NCI-H748 treated with DMSO at 0.1 percent for 48 hours (cell line): ENCODE results near the gene LIMK2.
"Not testable (repeated sequence)": the region's sequence is repeated elsewhere in the genome, so short reads cannot be mapped to it uniquely, and the experiment has no call there.

Experiments
- DNase-seq: peaks from one replicate; lab custom pipeline; 2025; lab: John Stamatoyannopoulos, UW

Gene LIMK2

GRCh38 chr22:31211482-31211861 is 626 bp upstream of the LIMK2 start:
- no peak for DNase-seq

- no peak for DNase-seq
These were observed 908 bp downstream of the LIMK2 start for GRCh38 chr22:31212783-31213629.

- DNase-seq, result no peak
These were observed 3.0 kb downstream of the LIMK2 start for GRCh38 chr22:31215018-31215535.

GRCh38 chr22:31218565-31219262 is 6.6 kb downstream of the LIMK2 start:
- no peak for DNase-seq

GRCh38 chr22:31221084-31221483 is 9.0 kb downstream of the LIMK2 start:
- no peak for DNase-seq

GRCh38 chr22:31222736-31223135 is 10.6 kb downstream of the LIMK2 start:
- no peak for DNase-seq

GRCh38 chr22:31223786-31224191 is 11.7 kb downstream of the LIMK2 start:
- no peak for DNase-seq

GRCh38 chr22:31224691-31225090 is 12.6 kb downstream of the LIMK2 start:
- DNase-seq, result not testable (repeated sequence)

GRCh38 chr22:31227186-31227585 is 15.1 kb downstream of the LIMK2 start:
- DNase-seq, result no peak

GRCh38 chr22:31229402-31230079 is 17.4 kb downstream of the LIMK2 start:
- no peak for DNase-seq

- DNase-seq, result no peak
These were observed 18.2 kb downstream of the LIMK2 start for GRCh38 chr22:31230155-31230870.

- DNase-seq, result no peak
These were observed 18.9 kb downstream of the LIMK2 start for GRCh38 chr22:31230871-31231621.

- no peak for DNase-seq
These were observed 20.9 kb downstream of the LIMK2 start for GRCh38 chr22:31233001-31233400.

- no peak for DNase-seq
These were observed 23.0 kb downstream of the LIMK2 start for GRCh38 chr22:31235081-31235480.

GRCh38 chr22:31236044-31236443 is 23.9 kb downstream of the LIMK2 start:
- not testable (repeated sequence) for DNase-seq

- no peak for DNase-seq
These were observed 26.0 kb downstream of the LIMK2 start for GRCh38 chr22:31238057-31238456.

GRCh38 chr22:31239771-31240370 is 27.8 kb downstream of the LIMK2 start:
- DNase-seq, result no peak

- no peak for DNase-seq
These were observed 29.1 kb downstream of the LIMK2 start for GRCh38 chr22:31241200-31241599.

- no peak for DNase-seq
These were observed 29.8 kb downstream of the LIMK2 start for GRCh38 chr22:31241936-31242335.

GRCh38 chr22:31243339-31244045 is 31.4 kb downstream of the LIMK2 start:
- DNase-seq, result no peak
